ENCODE results near the gene MPO. TPM values are rescaled to one million over a fixed set of nuclear protein-coding genes. Genes with fewer than 3 reads are reported as not detected.

The MPO gene, protein sequence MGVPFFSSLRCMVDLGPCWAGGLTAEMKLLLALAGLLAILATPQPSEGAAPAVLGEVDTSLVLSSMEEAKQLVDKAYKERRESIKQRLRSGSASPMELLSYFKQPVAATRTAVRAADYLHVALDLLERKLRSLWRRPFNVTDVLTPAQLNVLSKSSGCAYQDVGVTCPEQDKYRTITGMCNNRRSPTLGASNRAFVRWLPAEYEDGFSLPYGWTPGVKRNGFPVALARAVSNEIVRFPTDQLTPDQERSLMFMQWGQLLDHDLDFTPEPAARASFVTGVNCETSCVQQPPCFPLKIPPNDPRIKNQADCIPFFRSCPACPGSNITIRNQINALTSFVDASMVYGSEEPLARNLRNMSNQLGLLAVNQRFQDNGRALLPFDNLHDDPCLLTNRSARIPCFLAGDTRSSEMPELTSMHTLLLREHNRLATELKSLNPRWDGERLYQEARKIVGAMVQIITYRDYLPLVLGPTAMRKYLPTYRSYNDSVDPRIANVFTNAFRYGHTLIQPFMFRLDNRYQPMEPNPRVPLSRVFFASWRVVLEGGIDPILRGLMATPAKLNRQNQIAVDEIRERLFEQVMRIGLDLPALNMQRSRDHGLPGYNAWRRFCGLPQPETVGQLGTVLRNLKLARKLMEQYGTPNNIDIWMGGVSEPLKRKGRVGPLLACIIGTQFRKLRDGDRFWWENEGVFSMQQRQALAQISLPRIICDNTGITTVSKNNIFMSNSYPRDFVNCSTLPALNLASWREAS
- total RNA-seq (2014; rRNA removed; shearing (Covaris generic)), result not detected in 2 replicates

DNA sequence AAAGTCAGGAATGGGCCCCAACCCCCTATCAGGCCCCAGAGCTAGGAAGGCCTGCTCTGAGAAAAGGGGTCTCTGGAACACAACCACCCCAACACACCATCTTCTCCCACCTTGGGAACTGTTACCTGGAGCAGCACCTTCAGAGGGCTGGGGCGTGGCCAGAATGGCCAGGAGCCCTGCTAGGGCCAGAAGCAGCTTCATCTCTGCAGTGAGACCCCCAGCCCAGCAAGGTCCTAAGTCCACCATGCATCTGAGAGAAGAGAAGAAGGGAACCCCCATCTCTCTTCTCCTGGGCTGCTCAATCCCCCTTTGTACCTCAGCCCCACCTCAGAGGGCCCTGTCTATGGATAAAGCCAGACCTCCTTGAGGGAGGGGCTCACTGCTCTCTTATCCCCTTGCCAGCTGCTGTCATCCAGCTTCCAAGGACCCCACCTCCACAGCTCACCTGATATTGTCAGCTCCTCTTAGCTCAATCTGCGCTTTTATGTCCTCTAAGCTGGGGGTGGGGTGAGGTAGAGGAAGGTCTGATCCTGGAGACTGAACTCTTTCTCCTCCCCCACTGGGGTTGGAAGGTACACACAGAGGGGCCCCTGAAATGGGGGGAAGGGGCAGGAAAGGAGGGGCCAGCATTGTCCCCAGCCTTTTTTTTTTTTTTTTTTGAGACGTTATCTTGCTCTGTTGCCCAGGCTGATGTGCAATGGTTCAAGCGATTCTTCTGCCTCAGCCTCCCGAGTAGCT, at the start of gene MPO:
Gene MPO, minus strand, starts transcription at position 456 of the 738 bp plus-strand sequence. Its CDS starts 177 bp downstream, at position 279.
- H3K27me3 ChIP-seq (ENCODE audit: control insufficient read depth, insufficient read depth, low read length), result peaks cover 18% of the 10 kb centered on the region
- peak; percentile 22 for DNase-seq

DNA sequence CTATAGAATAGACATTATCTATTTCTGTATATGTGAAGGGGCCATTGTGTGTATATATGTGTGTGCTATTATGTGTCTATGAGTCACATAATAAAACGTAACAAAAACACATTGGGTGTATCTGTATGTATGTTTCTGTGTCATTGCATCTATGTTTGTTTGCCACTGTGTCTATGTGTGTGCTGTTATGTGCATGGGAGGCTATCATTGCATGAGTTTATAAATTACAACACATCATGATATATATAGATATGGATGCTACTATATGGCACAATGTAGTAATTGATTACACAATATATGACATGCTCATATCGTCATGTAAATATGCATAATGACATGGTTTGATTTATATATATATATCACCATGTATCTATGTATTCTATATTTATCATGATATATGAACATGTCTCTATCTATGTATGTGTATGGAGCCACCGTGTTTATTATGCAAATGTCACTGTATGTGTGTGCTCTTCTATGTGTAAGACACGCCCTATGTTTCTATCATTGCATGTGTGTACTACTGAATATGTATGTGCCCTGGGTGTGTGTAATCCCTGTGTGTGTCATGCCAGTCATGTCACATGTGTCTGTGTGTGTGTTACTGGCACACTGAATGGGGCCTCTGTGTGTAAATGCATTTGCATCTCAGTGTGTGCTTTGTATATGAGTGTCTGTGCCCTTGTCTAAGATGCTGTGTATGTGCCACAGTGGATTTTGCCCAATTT, 49.2 kb upstream of the MPO start:
- H3K27me3 ChIP-seq (ENCODE audit: control insufficient read depth, insufficient read depth, low read length), result peaks cover 2% of the 10 kb centered on the region
- H3K36me3 ChIP-seq (replicated peaks; ENCODE audit: control insufficient read depth, insufficient read depth, low read length), result peaks cover 7% of the 10 kb centered on the region
- peak overlapping the region; percentile 50; the same call in 1 of the 2 replicates for H3K4me3 ChIP-seq (ENCODE audit: insufficient read depth, low read depth, low read length)
- no peak for DNase-seq

More for the DNA sequence above, at the start of gene MPO:
- Histone ChIP-seq H3K4me3 (ENCODE audit: insufficient read depth, low read depth, low read length) (no peak within 1 kb of the TSS), H3K36me3 (replicated peaks; ENCODE audit: control insufficient read depth, insufficient read depth, low read length) (no peaks in the 10 kb centered on the region)

DNA sequence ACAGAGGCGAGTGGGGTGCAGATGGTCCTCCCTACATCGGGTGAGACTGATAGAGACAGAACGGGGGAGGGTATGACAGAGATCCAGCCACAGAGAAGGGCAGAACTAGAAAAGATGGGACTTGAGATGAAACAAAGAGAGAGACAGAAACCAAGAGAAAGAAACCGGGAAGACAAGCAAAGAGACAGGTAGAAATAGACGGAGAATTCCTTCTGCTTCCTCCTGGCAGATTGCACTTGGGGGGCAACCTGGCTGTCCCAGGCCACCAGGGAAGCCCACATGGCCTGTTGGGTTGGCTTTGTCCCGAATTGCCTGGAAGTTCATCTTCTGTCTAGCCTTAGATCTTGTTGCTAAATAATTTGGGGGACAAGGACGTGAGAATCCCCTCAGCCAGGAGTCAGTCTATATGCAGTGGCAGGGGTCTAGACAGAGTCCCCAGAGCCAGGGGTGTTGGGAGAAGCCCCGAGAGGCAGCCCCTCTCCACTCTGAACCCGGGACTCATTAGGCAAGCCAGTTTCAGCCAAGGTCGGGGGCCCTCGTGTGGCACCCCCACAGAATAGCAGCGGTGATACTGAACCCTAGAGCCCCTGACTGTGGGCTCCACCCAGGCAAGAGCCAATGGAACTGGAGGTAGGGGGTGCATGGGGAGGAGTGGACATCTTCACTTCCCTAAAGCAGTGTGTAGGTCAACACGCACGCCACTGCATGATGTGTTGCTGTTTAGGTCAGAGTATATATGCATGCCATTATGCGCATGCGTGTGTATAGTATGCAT, 48.5 kb upstream of the MPO start:
- peak; percentile 84 for DNase-seq
- Histone ChIP-seq H3K4me3 (ENCODE audit: insufficient read depth, low read depth, low read length) (no peak overlapping the region), H3K27me3 (ENCODE audit: control insufficient read depth, insufficient read depth, low read length) (peaks cover 8% of the 10 kb centered on the region), H3K36me3 (replicated peaks; ENCODE audit: control insufficient read depth, insufficient read depth, low read length) (peaks cover 7% of the 10 kb centered on the region)

DNA sequence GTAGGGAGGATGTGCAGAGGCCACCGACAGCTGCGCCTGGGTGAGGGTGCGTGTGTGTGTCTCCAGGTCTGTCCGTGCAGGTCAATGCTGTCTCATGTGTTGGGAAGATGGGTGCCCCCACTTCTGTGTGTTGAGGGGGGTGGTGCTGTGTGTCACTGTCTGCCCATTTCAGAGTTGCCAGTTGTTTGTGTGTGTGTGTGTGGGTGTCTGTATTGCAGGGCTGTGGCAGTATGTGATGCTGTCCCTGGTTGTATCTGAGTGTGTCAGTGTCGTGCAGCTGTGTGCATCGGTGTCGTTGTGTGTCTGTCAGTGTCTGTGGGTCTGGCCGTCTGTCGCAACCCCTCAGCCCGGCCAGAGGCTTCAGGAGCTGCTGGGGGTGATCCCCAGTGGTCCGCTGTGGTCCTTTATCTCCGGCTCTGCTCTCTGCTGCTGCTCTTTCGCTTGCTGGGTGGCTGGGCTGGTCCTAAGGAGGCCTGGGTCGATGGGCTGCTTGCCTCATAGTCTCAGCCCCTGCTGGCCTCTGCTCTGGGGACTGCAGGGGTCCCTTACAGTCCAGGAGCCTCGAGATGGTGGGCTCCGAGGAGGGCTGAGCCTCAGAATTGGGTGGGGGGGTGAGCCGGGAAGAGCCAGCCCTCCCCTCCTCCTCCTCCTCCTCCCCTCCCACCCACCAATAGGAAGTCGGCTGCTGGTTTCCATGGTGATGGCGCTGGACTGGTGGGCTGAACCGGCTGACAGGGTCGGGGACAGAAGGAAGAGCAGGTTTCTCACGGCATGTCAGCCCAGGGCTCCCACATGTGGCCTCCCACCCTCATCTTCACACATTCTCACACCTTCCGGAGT, 47.7 kb upstream of the MPO start, which contains the start of gene TSPOAP1:
Gene TSPOAP1, minus strand, starts transcription at position 601 of the 840 bp plus-strand sequence. CDS start 875 bp downstream, outside the sequence.
- peaks cover 16% of the 10 kb centered on the region for H3K27me3 ChIP-seq (ENCODE audit: control insufficient read depth, insufficient read depth, low read length)
- no peak within 1 kb of the TSS for H3K4me3 ChIP-seq (ENCODE audit: insufficient read depth, low read depth, low read length)
- peak; percentile 94 for DNase-seq
- H3K36me3 ChIP-seq (replicated peaks; ENCODE audit: control insufficient read depth, insufficient read depth, low read length), result peaks cover 7% of the 10 kb centered on the region

DNA sequence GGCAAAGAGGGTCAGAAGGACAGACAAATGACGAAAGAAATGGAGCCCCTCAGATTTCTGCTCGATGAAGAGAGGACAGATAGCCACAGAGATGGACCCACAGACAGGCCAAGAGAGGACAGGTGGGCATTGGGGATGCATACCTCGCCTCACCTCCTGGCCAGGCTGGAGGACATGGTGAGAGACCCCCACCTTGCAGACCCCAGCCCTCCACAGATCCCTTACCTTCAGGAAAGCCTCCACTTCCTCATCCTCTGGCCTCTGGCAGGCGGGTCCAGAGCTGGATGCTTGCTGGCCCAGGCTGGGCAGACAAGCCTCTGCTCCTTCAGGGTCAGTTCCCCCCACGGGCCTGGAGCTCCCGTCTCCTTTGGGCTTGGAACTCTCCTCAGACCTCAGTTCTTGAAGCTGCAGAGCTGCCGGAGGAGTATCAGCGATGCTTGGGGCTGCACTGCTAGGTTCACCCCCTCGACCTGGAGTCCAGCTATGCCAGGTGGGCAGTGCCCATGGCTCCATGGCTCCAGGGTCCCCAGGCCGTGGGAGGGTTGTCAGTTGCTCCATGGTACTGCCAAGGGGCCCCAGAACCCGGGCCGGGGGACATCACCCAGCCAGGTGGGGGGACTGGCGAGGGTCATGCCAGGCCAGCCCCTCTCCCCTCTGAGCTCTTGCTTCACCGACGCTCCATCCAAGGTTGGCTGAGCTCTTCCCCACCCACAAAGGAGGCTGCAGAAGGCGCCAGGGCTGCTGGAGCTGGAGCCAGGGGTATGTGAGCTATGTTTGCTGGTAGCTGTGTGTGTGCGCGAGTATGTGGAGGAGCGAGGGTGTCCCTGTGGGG, 46.8 kb upstream of the MPO start:
- peak; percentile 51 for DNase-seq
- Histone ChIP-seq H3K4me3 (ENCODE audit: insufficient read depth, low read depth, low read length) (no peak overlapping the region), H3K36me3 (replicated peaks; ENCODE audit: control insufficient read depth, insufficient read depth, low read length) (peaks cover 7% of the 10 kb centered on the region), H3K27me3 (ENCODE audit: control insufficient read depth, insufficient read depth, low read length) (peaks cover 23% of the 10 kb centered on the region)

DNA sequence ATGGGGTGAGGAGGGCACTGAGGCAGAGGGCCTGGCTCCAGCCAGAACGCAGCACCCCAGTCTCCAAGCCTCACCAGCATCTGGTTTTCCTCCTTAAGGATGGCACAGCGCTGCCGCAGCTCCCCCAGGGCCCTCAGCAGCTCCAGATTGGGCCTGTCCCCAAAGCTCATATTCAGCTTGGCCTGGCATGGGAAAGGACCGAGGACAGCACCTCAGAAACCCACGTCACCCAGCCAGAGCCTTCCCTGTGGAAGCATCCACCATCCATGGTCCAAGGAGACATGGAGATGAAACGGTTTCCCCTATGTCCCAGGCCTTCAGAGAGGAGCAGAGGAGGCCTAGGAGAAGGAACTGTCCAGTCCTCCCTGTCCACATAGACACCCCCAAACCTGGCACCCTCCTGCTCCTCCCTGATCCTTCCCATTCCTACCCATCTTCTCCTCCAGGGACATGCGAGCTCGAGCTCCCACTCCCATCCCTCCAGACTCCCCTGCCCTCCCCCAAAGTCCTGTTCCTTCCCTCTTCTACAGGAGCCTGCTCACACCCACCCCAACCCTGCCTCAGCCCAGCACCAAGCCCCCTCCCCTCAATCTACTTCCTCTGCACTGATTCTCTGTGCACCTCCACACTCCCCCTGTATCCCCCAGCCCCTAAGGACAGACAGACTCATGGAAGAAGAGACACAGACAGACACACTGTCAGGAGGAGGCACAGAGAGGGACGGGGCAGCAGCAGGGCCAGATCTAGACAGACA, 46.1 kb upstream of the MPO start:
- Histone ChIP-seq H3K36me3 (replicated peaks; ENCODE audit: control insufficient read depth, insufficient read depth, low read length) (peaks cover 9% of the 10 kb centered on the region), H3K4me3 (ENCODE audit: insufficient read depth, low read depth, low read length) (no peak overlapping the region), H3K27me3 (ENCODE audit: control insufficient read depth, insufficient read depth, low read length) (peaks cover 23% of the 10 kb centered on the region)
- peak; percentile 30 for DNase-seq

DNA sequence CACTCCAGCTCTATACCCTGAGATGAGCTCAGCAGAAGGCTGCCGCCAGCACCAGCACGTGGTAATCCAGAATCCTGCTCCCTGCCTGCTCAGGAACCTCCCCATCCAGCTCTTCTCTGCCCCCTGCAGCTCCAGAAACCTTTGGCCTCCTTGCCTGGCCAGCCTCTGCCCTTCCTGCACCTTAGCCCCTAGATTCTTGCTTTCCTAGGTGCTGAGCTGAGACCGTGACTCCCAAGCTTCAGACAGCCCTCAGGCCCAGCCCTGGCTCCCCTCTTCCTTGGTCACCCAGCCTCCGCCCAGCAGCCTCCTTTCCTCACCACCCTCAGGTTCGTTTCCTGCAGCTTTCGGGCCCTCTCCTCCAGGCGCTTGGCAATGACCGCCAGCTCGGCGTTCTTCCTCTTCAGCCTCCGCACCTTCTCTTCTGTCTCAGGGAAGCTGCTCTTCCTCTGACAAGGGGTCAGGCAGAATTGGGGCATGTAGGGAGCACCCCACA, 45.3 kb upstream of the MPO start:
- peaks cover 9% of the 10 kb centered on the region for H3K36me3 ChIP-seq (replicated peaks; ENCODE audit: control insufficient read depth, insufficient read depth, low read length)
- peaks cover 23% of the 10 kb centered on the region for H3K27me3 ChIP-seq (ENCODE audit: control insufficient read depth, insufficient read depth, low read length)
- no peak overlapping the region for H3K4me3 ChIP-seq (ENCODE audit: insufficient read depth, low read depth, low read length)
- DNase-seq, result peak; percentile 44

DNA sequence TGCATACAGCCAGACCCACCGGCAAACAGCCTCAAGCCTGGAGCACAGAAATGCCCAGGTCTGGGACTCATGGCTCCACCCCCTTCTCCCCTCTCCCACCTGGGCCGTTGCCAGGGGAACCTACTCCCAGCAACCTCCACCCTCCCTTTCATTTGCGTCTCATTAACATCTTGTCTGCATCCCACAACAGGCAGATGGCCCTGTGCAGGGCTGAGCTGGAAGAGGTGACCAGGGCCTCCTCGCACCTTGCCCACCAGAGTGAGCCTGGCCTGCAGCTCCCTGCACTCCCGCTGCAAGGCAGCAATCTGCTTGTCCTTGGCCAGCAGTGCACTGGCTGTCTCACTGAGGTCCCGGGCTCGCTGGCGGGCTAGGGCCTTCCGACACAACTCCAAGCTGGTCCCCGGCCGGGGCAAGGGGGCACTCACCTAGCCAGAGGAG, 44.6 kb upstream of the MPO start:
- H3K36me3 ChIP-seq (replicated peaks; ENCODE audit: control insufficient read depth, insufficient read depth, low read length), result peaks cover 5% of the 10 kb centered on the region
- no peak overlapping the region for H3K4me3 ChIP-seq (ENCODE audit: insufficient read depth, low read depth, low read length)
- DNase-seq, result peak; percentile 94
- peaks cover 23% of the 10 kb centered on the region for H3K27me3 ChIP-seq (ENCODE audit: control insufficient read depth, insufficient read depth, low read length)

DNA sequence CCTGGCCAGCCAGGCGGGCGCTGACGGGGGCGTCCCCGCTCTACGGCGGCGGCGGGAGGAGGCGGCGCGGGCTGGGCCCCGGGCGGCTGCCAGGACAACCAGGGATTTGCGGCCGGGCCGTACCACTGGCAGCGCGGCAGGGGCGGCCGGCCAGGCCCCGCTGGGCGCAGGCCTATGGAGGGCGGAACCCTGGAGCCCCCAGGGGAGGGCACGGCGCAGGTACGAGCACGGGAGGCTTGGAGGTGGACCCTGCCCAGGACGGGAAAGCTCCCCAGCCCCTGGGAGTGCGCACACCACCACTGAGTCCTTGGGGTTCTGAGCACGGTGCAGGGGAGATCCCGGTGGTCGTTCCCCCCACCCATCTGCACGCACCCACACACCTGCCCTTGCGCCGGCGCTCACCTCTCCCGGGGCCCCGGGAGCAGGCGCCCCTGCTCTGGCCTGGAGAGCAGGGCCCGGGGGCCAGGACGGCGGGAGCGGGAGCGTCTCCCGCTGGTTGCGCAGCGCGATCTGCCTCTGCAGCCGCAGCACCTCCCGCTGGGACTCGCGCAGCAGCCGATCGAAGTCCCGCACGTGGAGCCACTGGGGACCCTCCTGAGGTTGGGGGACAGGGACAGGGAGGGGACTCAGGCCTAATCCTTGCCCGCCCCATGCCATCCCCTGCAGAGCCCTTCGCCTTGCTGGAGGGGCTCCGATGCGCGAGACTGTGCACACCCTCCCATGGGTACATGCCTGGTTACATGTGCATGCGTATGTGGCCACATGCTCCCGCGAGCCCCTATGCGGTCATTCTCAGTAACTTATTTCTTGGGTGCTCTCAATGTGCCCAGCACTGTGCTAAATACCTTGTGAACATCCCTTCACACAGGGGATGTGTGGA, 43.9 kb upstream of the MPO start:
- peak overlapping the region; percentile 59 for H3K4me3 ChIP-seq (ENCODE audit: insufficient read depth, low read depth, low read length)
- DNase-seq, result peak; percentile 94
- H3K36me3 ChIP-seq (replicated peaks; ENCODE audit: control insufficient read depth, insufficient read depth, low read length), result peaks cover 3% of the 10 kb centered on the region
- H3K27me3 ChIP-seq (ENCODE audit: control insufficient read depth, insufficient read depth, low read length), result peaks cover 23% of the 10 kb centered on the region

DNA sequence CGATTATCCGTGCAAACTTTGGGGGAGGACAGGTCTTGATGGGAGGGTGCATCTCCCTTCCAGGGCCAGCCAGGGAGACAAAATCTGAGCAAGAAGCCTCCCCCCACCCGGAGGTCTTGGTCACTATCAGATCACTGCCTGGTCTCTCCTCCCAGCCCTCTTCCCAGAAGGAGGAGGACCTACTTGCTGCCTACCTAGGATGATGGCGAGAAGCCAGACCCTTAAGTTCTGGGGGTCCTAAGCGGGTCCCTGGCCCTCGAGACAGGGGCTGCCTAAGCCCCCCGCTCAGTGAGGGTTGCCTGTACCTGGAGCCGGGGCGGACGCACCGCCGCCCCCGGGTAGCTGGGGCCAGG, 43.3 kb upstream of the MPO start:
- H3K36me3 ChIP-seq (replicated peaks; ENCODE audit: control insufficient read depth, insufficient read depth, low read length), result peaks cover 3% of the 10 kb centered on the region
- peak overlapping the region; percentile 59 for H3K4me3 ChIP-seq (ENCODE audit: insufficient read depth, low read depth, low read length)
- H3K27me3 ChIP-seq (ENCODE audit: control insufficient read depth, insufficient read depth, low read length), result peaks cover 23% of the 10 kb centered on the region
- no peak for DNase-seq
